ENCODE results near the gene INSIG1. TPM values are rescaled to one million over a fixed set of nuclear protein-coding genes. Genes with fewer than 3 reads are reported as not detected.
A peak's percentile ranks its signal among the peaks of the same experiment; 100 is the strongest.

Gene INSIG1
- total RNA-seq, 1 experiment from 2014 or later: 108 TPM

GRCh38 chr7:155285423-155285822, 12.3 kb upstream of the INSIG1 start:
- no peak for DNase-seq (ENCODE audit: low read depth)

GRCh38 chr7:155285833-155286232, 11.8 kb upstream of the INSIG1 start:
- no peak for DNase-seq (ENCODE audit: low read depth)

GRCh38 chr7:155286686-155287085, 11.0 kb upstream of the INSIG1 start:
- DNase-seq (ENCODE audit: low read depth): no peak

DNA sequence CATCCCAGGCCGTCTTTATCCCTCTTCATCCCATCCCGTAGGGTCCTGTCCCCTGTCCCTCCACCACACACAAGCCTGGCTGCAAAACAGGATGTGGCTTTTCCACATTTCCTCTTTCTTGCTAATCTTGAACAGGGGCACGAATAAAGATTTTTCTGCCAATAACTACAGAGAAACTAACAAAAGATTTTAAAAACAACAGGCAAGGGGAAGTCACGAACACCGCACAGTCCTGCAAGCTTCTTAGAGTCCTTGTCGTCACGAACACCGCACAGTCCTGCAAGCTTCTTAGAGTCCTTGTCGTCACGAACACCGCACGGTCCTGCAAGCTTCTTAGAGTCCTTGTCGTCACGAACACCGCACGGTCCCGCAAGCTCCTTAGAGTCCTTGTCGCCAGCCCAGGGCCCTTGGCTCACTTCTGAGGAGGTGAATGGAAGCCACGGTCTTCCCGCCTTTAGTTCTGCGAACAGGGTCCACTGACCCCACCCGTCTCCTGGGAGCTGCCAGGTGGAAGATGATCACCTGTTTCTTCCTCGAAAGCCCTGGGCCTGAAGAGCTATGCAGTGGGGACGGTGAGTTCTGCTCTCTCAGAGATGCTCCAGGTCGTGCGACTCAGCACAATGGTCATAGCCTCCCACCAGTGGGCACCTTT, 10.3 kb upstream of the INSIG1 start:
- no peak for DNase-seq (ENCODE audit: low read depth)

DNA sequence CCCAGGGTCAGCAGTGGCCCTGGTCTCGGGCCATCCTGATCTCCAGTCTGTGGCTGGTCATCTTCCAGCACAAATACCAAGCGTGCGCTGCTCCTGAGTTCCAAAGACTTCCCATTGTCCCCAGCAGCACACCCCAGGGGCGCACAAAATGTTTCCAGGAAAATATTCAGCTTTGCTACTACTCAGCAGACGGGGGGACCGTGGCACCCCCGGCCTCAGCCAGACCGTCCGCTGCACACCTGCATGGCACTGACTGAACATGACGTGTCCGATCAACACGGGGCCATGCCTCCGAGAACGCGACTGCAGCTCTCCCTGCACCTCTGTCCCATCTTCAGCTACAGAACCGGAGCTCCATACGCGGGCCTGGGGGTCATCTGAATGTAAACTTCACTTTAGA, 9.6 kb upstream of the INSIG1 start:
- DNase-seq (ENCODE audit: low read depth): no peak

DNA sequence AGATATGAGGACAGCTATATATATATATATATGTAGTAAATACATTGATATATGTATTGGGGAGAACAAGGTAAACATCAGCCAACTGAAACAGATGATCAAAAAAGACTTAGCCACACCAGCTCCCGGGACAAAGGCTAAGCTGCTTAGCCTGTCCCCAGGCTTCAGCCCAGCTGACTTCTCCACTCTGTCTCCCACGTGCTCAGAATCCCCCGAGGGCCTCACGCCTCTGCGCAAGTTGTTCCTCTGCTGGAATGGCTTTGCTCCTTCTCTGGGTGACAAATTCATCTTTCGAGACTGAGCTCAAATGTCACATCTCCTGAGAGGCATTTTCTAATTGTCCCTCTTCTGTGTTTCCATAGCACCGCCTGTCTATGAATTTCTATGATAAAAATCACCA, 8.6 kb upstream of the INSIG1 start:
- DNase-seq (ENCODE audit: low read depth): no peak

DNA sequence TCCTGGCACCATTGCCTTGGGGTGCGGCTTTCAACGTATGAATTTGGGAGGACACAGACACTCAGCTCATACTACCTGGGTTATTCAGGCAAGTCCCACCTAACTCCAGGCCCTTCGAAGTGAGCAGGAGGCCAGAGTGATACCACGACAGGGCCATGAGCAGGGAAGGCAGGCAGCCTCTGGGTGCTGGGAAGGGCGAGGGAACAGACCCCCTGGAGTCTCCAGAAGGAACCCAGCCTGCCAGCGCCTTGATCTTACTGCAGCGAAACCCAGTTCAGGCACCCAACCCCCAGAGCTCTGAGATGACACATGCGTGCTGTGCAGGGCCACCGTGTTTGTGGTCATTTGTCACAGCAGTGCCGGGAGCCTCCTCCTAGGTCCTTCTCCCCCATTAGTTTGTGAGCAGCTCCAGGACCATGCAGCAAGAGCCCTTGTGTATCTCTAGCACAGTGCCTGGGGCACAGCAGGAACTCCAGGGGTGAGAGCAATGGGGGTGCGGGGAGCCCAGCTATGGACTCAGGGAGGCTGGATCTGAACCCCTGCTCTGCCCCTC, 7.7 kb upstream of the INSIG1 start:
- DNase-seq (ENCODE audit: low read depth): no peak

DNA sequence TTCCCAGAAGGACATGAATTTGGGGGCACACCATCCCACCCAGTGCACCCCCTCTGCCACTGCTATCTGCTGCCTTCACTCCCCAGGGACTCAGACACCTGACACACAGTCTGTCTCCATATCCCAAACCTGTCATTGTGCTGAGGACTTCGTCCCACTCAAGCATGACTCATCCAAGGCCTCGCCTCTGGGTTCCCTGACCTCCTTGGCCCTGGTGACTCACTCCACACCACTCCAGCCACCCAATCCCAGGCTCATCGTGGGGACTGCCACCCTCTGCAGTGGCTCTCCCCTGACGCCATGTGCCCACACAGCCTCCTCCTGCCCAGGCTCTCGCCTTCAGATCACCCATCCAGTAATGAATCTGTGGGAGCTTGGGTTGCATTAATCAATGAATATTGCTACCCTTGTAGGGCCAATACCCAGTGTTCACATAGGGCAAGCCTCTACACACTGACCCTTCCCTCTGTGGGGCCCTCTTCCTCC, 6.6 kb upstream of the INSIG1 start:
- DNase-seq (ENCODE audit: low read depth): peak; percentile 92

DNA sequence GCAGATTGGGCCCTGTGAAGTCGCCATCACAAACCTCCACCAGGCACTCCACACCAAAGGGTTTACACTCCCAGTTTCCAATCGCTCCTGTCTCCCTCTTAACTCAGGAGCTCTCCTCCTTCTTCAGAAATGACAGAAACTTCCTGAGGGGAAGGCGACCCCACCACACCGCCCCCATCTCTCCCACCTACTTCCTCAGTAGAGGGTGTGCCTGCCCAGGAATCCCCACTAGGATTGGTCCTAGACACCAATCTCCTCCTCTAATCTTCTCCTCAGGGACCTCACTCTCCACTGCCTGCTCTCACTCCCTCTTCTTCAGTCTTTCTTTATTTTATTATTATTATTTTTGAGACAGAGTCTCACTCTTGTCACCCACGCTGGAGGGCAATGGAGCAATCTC, 5.9 kb upstream of the INSIG1 start:
- DNase-seq (ENCODE audit: low read depth): no peak

DNA sequence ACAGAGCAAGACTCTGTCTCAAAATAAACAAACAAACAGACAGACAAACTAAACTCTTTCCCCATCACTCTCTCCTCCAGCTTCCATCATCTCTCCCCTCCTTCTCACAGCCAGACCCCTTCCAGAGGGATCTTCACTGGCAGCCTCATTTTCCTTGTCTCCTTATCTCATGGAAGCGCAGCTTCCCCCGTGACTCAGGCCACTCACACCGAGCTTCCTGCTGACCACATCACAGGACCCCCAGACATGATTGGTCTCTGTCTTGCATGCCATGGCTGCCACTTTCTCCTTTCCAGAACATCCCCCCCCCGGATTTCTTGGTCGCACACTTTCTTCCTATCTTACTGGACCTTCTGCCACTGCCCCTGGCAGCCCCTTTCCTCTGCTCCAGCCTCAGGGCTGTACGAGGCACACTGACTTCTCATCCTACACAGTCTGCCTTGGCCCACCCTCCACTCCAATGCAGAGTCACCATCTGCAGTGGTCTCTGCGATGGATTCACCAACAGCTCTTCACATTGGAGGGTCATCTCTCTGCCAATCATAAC, 4.9 kb upstream of the INSIG1 start:
- no peak for DNase-seq (ENCODE audit: low read depth)

- DNase-seq (ENCODE audit: low read depth): no peak
Observed at GRCh38 chr7:155293721-155294510, 3.8 kb upstream of the INSIG1 start.

GRCh38 chr7:155294511-155294778, 3.2 kb upstream of the INSIG1 start:
- DNase-seq (ENCODE audit: low read depth): no peak

DNA sequence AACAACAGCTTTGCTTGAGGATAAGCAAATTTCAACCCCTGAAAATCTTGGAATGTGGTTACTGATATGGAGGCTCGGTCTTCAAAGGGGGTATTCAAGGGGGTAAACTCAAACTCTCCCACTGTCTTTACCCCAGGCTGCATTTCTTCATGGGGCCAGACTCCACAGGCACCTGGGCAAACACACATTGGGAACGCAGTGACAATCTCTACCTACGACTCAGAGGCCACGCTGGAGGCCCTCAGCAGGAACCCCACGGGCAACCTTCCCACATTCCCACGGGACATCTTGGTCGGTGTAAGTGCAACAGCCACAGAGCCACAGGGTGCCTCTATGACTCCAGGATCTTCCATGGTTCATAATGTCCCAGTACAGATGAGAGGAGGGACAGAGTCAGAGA, 2.2 kb upstream of the INSIG1 start:
- no peak for DNase-seq (ENCODE audit: low read depth)

DNA sequence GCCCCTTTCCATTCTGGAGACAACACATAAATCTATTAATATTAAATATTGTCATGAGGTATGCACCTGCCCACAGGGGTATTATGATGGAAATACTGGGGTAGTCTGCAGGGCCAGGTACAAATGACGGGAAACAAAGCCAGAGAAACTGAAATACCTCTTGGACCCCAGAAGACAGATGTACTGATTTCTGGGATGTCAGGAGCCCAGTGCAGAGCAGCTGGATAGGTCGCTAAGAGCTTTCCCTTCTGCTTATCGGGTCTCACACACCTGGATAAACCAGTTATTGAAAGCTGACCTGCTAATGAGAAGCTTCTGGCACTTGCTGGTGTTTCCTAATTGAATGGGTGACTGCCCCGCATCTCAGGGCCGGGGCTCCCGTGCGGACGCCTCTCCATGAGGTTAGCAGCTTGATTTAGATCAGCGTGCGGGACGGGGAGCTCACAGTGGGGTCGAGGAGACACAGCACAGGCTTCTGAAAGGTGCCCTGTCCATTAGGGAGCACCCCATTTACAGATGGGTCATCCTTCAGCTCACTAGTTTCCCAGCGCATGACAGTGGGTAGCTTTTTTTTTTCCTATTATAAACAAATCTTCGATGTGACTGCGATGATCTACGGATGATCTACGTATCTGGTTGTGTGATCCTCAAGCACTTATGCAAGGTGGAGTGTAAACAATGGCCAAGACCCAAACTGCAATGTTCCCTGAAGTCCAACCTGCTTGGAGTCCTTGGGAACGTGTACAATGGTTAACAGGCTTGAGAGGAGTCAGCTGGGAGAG, 1.5 kb upstream of the INSIG1 start:
- no peak for DNase-seq (ENCODE audit: low read depth)

DNA sequence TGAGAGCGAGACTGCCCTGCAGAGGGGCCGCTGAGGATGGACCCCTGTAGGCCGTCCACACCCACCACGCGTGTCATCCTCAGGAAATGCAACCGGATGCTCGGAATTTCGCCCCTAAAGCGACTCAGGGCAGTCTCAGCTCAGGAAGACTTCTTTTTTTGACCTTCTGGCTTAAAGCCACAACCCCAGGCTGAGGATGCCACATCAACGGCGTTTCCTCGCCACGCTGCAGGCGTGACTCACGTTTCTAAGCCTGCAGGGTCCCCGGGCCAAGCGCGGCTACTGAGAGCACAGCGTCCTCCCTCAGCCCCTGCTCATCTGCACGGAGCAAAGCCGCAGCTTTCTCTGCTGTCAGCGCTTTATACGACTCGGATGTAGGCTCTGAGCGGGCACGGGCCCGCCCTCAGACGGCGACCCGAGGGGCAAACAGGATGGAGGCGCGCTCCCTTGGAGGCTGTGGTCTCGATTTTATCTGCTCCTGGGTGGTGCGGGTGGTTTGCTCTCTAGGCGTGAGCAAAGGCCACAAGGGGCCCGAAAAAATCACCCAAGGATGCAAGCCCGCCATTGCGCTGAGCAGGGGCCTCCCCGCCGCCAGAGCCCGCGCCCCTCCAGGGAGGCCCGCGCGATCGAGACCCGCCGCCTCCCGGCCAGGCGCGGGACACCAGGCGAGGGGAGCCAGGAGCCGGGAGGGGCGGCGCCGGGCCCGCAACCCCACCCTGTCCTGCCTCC, 726 bp upstream of the INSIG1 start:
- DNase-seq (ENCODE audit: low read depth): peak; percentile 96

DNA sequence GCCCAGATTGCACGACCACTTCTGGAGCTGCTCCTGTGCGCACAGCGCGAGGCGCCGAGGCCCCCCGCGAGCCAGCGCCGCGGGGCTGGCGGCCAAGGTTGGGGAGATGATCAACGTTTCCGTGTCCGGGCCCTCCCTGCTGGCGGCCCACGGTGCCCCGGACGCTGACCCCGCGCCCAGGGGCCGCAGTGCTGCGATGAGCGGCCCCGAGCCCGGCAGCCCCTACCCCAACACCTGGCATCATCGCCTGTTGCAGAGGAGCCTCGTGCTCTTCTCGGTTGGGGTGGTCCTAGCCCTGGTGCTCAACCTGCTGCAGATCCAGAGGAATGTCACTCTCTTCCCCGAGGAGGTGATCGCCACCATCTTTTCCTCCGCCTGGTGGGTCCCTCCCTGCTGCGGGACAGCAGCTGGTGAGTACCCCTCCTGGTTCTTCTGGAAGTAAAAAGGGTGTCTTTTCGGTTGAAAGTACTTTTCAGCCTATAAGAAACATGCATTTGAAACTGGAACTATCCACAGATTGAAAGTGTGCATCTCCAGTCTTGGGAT, 683 bp downstream of the INSIG1 start:
- no peak for DNase-seq (ENCODE audit: low read depth)

GRCh38 chr7:155298834-155299534, 1.3 kb downstream of the INSIG1 start:
- peak; percentile 97 for DNase-seq (ENCODE audit: low read depth)

- DNase-seq (ENCODE audit: low read depth): peak; percentile 28
Observed at GRCh38 chr7:155299535-155300202, 2.0 kb downstream of the INSIG1 start.

GRCh38 chr7:155300641-155301452, 3.2 kb downstream of the INSIG1 start:
- DNase-seq (ENCODE audit: low read depth): no peak

Data from RPMI7951 (cell line).